Epithelial cell of proximal tubule (primary cell): Measurements from ENCODE around the gene UBXN11. TPM values are rescaled to one million over a fixed set of nuclear protein-coding genes. Genes with fewer than 3 reads are reported as not detected.
"Not testable (repeated sequence)": the region's sequence is repeated elsewhere in the genome, so short reads cannot be mapped to it uniquely, and the experiment has no call there.

Experiments used
- DNase-seq: peaks from one replicate; pipeline ENCODE4 v3.0.0-alpha.2; 2011; ENCODE audit warnings: low read depth
- H3K4me3 ChIP-seq: 2 replicates; pipeline ENCODE4 v1.5.1; 2011; ENCODE audit warnings: low read depth, mild to moderate bottlenecking, low read length
- CTCF ChIP-seq: conservative IDR thresholded peaks from 2 replicates; pipeline ENCODE4 v1.5.1; 2012; ENCODE audit warnings: low read depth, mild to moderate bottlenecking, low read length
- total RNA-seq: library from RNA; depleted of rRNA; stranded (reverse); fragments of >200 nt; gene quantifications from 2 replicates; pipeline ENCODE4 v1.2.3, GENCODE V29; 2015

UBXN11 gene
- total RNA-seq, 1 donor from 2014 or later, result 3.8 TPM

DNA sequence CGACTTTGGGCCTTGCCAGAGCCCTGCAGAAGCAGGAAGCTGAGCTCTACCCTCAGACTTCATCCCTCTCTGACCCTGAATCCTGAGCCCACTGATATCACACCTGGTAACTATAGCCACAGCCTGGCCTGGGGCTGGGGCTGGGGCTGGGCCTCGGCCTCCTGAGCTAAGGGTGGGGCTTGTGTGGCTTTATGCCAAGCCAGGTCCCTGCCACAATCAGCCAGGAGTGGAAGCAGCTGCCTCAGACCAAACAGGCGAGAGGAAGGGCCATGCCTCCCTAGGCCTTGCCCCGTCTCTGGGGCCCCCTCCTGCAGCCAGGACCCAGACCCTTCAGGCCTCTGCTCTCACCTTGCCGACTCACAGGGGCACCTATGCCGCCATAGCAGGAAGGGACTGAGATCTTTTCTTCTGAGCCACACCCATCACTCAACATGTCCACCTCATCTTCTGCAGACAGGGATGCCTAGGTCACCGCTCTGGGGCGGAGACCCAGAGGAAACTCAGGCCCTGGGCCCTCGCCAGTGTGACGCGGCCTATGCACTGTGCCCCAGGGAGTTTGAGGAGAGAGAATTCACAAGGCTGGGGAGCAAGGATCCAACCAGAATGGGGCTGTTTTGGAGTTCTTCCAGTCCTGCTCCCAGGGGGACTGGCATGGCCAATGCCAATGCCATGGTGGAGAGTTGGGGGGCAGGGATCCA, 5.7 kb downstream of the UBXN11 start:
- no peak for TF ChIP-seq CTCF
- no peak for DNase-seq
- H3K4me3 ChIP-seq, result no peak overlapping the region

GRCh38 chr1:26297791-26298124, 8.7 kb downstream of the UBXN11 start:
- no peak for TF ChIP-seq CTCF
- no peak for DNase-seq
- H3K4me3 ChIP-seq, result no peak overlapping the region

DNA sequence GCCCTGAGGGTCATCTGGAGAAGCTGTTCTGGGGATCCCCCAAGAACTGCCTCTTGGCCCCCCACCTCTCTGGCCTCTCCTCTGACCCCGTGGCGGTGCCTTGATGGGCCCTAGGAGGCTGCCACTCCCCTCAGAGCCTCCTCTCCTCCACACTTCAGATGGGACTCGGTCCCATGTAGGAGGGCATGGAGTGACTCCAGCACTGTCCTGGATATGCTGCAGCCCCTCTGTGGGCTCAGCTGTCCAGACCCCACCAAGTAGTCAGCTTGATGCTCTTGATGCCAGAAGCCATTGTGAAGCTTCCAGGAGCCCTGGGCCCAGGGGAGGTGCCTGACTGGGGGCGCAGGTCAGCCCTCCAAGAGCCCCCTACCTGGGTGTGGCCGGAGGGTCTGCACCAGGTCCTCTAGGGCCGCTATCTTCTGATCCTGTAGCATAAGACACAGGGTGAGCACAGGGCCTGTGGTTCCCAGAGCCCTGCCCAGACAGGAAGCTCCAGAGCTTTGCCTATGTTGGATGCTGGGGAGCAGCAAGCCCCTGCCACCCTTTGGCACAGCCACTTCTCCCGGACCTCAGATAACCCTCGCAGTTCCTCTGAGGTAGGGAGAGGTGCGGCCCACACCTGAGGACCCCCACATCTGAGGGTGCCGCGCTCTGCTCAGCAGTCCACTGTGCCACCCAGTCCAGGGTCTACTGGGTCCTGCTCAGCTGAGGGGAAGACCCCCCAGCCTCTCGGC, 9.2 kb downstream of the UBXN11 start:
- no peak overlapping the region for H3K4me3 ChIP-seq
- no peak for DNase-seq
- TF ChIP-seq CTCF, result no peak

DNA sequence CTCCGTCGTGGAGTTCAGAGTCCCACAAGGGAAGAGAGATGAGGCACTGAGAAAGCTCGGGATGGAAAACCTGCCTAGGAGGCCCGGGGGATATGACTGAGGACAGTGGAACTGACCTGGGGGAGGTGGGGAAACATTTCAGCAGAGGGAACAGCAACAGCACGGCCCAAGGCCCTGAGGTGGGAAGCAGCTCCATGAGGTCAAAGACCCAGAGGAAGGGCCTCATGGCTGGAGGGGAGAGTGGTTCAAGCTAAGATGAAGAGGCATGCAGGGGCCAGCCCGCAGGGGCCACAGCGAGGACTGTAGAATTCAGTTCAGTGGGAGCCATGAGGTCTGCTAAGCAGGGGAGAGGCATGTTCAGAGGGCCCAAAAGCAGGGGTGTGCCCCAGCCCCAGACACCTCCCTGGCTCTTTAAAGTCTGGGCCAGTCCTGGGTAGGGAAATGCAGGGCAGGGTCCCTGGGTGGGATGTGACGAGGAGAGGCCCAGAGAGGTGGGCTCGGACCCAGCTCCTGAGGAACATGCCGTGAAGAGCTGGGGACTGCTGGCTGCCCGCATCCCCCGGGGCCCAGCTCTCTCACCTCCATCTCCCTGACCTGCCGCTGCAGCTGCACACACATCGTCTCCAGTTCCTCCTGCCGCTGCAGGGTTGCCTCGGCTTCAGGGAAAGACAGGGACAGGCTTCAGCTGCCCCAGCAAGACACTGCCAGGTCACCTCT, 9.9 kb downstream of the UBXN11 start:
- no peak for DNase-seq
- no peak for TF ChIP-seq CTCF
- H3K4me3 ChIP-seq, result no peak overlapping the region

DNA sequence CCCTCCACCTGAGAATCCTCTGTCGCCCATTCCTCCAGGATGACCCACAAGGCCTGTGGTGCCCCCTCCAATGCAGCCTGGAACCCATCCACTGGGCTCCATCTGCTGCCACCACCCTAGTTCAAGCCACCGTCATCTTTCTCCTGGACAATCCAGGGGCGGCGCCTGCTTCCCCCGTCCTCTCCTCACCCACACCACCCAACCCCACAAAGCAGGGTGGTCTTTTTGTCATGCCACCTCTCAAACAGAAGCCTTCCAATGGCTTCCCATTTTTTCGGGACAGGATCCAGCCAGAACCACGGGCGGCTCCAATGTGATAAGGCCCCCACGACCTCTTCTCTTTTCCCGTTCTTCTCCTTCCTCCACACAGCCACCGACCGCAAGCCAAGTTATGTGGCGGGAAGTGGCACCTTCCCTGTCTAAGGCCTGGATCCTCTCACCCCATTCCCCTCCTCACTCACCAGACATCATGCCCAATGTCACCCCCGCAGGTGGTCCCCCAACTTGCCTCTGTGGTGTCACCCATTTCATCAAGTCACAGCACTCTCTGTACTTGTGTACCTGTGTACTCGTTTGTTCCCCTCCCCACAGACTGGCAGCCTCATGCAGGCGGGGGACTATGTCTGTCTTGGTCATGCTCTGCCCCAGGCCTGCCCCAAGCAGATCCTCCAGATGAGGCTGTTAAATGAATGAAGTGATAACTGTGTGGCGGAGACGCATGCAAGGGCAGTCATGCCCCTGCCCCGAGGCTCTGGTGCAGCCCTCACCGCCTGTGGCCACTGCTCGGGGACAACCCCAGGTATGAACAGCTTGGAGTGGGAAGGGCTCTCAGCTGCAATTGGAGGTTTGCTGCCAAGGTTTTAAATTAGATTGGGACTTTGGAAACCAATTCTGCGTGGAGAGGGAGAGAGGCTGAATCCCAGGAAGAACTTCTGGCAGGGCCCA, 11.0 kb downstream of the UBXN11 start:
- DNase-seq, result no peak
- no peak for TF ChIP-seq CTCF
- H3K4me3 ChIP-seq, result no peak overlapping the region

DNA sequence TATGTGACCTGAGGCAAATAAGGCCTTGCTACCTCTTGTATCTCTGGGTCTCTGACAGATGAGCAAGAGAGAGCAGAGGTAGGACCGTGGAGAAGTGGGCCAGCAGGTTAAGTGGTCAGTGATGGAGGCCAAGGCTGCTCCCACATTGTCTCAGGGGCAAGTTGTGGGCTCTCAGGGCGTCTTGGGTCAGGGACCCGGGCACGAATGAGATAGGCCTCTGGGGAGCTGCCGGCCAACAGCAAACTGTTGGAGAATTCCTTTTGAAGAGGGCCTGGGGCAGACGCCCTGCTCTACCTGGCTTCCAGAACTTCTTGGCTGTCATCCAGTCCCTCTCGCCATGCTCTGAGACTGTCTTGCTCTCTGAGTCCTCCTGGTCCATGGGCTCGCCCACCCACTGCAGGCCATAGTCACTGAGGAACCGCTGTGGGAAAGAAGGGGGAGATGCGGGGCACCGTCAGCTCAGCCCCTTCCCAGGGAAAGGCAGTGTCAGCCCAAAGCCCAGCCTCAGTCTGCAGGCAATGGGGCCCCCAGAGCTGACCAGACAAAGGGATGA, 12.4 kb downstream of the UBXN11 start:
- no peak for DNase-seq
- no peak for TF ChIP-seq CTCF
- no peak overlapping the region for H3K4me3 ChIP-seq

- not testable (repeated sequence) for DNase-seq, H3K4me3 ChIP-seq
Measured at GRCh38 chr1:26292735-26293134, 13.7 kb downstream of the UBXN11 start.
